ENCODE measurements around the gene NDUFA7. TPM values are rescaled to one million over a fixed set of nuclear protein-coding genes. Genes with fewer than 3 reads are reported as not detected.

The NDUFA7 gene
- total and polyA plus RNA-seq, 2 of the 13 experiments (the other 11 are each of a cell fraction or from before 2014, with no cell fraction given) = 64.5 to 71.5 TPM

DNA sequence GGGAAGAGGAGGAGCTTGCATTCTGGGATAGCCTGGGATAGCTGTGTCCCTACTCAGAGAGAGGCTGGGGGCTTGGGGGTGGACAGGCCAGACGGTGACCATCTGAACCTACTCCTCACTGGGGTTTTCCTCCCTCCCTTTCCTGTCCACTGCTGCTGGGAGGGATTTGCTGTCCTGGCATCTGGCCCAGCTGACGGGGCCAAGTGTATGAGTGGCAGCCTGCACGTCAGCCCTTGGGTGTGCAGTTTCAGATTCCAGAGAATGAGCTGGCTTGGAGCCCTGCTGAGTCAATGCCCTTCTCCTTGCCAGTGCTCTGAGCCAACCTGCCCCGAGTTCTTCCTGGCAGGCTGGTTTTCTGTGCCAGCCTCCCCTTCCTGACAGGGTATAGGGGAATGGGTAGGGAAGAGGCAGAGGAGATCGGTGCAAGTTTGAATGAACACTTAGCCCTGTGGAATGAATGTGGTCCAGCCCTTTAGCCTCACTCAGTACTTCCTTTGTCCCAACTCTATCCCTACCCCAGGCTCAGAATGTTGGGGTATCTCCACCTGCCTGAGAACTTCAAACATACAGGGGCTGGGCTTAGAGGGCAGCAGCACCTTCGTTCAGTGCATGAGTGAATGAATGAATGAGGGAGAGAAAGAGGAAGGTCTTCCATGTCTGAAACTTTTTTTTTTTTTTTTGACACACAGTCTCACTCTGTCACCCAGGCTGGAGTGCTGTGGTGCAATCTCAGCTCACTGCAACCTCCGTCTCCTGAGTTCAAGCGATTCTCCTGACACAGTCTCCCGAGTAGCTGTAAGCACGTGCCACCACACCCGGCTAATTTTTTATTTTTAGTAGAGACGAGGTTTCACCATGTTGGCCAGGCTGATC, 41.0 kb upstream of the NDUFA7 start (continued):
- TF ChIP-seq ARID4A (CRISPR knock-in tag; IDR thresholded peaks at IDR 0.05; ENCODE audit: borderline replicate concordance) (peak; percentile 46; the same call in 1 of the 2 replicates), MAX (IDR thresholded peaks at IDR 0.05) (0 out of 2 replicates have a peak, but pooled peaks have one; percentile 48), CREM (IDR thresholded peaks at IDR 0.05) (peak; percentile 26; the same call in 1 of the 2 replicates), CREM (CRISPR knock-in tag; IDR thresholded peaks at IDR 0.05) (no peak), ZNF414 (CRISPR knock-in tag; IDR thresholded peaks at IDR 0.05) (no peak; the same call in 1 of the 2 replicates), MEIS1 (CRISPR knock-in tag; IDR thresholded peaks at IDR 0.05; ENCODE audit: borderline replicate concordance) (peak; percentile 44; the same call in 1 of the 2 replicates), STAT5B (CRISPR knock-in tag; IDR thresholded peaks at IDR 0.05) (no peak), ZNF607 (CRISPR knock-in tag; IDR thresholded peaks at IDR 0.05; ENCODE audit: borderline replicate concordance) (0 out of 2 replicates have a peak, but pooled peaks have one; percentile 31), PCBP1 (IDR thresholded peaks at IDR 0.05; ENCODE audit: borderline replicate concordance, low read depth, low read length) (0 out of 2 replicates have a peak, but pooled peaks have one; percentile 33), TEAD3 (CRISPR knock-in tag; optimal IDR thresholded peaks at IDR 0.05; ENCODE audit: borderline replicate concordance) (peak; percentile 87), ZFP82 (CRISPR knock-in tag; IDR thresholded peaks at IDR 0.05; ENCODE audit: borderline replicate concordance) (0 out of 2 replicates have a peak, but pooled peaks have one; percentile 5)
- TF ChIP-seq, protein P1, sequence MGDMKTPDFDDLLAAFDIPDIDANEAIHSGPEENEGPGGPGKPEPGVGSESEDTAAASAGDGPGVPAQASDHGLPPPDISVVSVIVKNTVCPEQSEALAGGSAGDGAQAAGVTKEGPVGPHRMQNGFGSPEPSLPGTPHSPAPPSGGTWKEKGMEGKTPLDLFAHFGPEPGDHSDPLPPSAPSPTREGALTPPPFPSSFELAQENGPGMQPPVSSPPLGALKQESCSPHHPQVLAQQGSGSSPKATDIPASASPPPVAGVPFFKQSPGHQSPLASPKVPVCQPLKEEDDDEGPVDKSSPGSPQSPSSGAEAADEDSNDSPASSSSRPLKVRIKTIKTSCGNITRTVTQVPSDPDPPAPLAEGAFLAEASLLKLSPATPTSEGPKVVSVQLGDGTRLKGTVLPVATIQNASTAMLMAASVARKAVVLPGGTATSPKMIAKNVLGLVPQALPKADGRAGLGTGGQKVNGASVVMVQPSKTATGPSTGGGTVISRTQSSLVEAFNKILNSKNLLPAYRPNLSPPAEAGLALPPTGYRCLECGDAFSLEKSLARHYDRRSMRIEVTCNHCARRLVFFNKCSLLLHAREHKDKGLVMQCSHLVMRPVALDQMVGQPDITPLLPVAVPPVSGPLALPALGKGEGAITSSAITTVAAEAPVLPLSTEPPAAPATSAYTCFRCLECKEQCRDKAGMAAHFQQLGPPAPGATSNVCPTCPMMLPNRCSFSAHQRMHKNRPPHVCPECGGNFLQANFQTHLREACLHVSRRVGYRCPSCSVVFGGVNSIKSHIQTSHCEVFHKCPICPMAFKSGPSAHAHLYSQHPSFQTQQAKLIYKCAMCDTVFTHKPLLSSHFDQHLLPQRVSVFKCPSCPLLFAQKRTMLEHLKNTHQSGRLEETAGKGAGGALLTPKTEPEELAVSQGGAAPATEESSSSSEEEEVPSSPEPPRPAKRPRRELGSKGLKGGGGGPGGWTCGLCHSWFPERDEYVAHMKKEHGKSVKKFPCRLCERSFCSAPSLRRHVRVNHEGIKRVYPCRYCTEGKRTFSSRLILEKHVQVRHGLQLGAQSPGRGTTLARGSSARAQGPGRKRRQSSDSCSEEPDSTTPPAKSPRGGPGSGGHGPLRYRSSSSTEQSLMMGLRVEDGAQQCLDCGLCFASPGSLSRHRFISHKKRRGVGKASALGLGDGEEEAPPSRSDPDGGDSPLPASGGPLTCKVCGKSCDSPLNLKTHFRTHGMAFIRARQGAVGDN (CRISPR knock-in tag; IDR thresholded peaks at IDR 0.05) = peak; percentile 94

Measured in HepG2 (cell line).